WTC11 (cell line): ENCODE data around the gene CDCA5. TPM values are rescaled to one million over a fixed set of nuclear protein-coding genes. Genes with fewer than 3 reads are reported as not detected.

Source experiments
- ATAC-seq: fragments of 200-7000 bp; cut with Tn5 transposase; 2 replicates; pipeline ENCODE4 v1.10.0; 2021; ENCODE audit warnings: mild to moderate bottlenecking, moderate library complexity
- CTCF ChIA-PET: fragments of 300-600 bp; sonication (Branson Sonifier 250); formaldehyde crosslinking; loops from one replicate; lab custom pipeline; 2021; ENCODE audit warnings: antibody characterized with exemption; lab: Charles Lee
- POLR2A ChIA-PET: fragments of 350-600 bp; sonication (Branson Sonifier 250); formaldehyde crosslinking; loops from one replicate; lab custom pipeline; 2021; ENCODE audit warnings: antibody characterized with exemption; lab: Charles Lee
- DNase-seq: peaks from one replicate; pipeline ENCODE4 v3.0.0; 2021; ENCODE audit warnings: low spot score
- H3K27ac Mint-ChIP-seq: 2 replicates; pipeline ENCODE4 v1.8.0; 2021; ENCODE audit warnings: mixed read lengths
- H3K27me3 Mint-ChIP-seq: 2 replicates; pipeline ENCODE4 v1.8.0; 2021; ENCODE audit warnings: low read depth, mild to moderate bottlenecking, moderate library complexity, mixed read lengths
- H3K36me3 Mint-ChIP-seq: 2 replicates; pipeline ENCODE4 v1.8.0; 2021; ENCODE audit warnings: mixed read lengths
- H3K4me1 Mint-ChIP-seq: 2 replicates; pipeline ENCODE4 v1.8.0; 2022; ENCODE audit warnings: mixed read lengths
- H3K4me3 Mint-ChIP-seq: 2 replicates; pipeline ENCODE4 v1.8.0; 2021; ENCODE audit warnings: mild to moderate bottlenecking, moderate library complexity, mixed read lengths
- H3K9me3 Mint-ChIP-seq: 2 replicates; pipeline ENCODE4 v1.8.0; 2021; ENCODE audit warnings: mixed read lengths
- ATF1 ChIP-seq: sonication (generic); formaldehyde crosslinking; IDR thresholded peaks from 2 replicates; pipeline ENCODE4 v1.8.1; 2023; ENCODE audit warnings: mild to moderate bottlenecking, moderate library complexity, missing genetic modification reagents
- CREB1 ChIP-seq: sonication (generic); formaldehyde crosslinking; IDR thresholded peaks from 2 replicates; pipeline ENCODE4 v1.8.0; 2023; ENCODE audit warnings: mild to moderate bottlenecking, missing genetic modification reagents
- FOXK1 ChIP-seq: sonication (generic); formaldehyde crosslinking; IDR thresholded peaks from 2 replicates; pipeline ENCODE4 v1.8.0; 2022; ENCODE audit warnings: mild to moderate bottlenecking, moderate library complexity, missing genetic modification reagents
- IRF2 ChIP-seq: sonication (generic); formaldehyde crosslinking; IDR thresholded peaks from 2 replicates; pipeline ENCODE4 v1.8.0; 2022; ENCODE audit warnings: low read depth, missing genetic modification reagents, borderline replicate concordance
- KAT7 ChIP-seq: sonication (generic); formaldehyde crosslinking; IDR thresholded peaks from 2 replicates; pipeline ENCODE4 v1.8.1; 2023; ENCODE audit warnings: missing genetic modification reagents, mild to moderate bottlenecking, borderline replicate concordance
- MLX ChIP-seq: sonication (generic); formaldehyde crosslinking; IDR thresholded peaks from 2 replicates; pipeline ENCODE4 v1.8.1; 2023; ENCODE audit warnings: mild to moderate bottlenecking, missing genetic modification reagents, moderate library complexity
- MXD4 ChIP-seq: fragments of 250-450 bp; sonication (Bioruptor Pico); IDR thresholded peaks from 2 replicates; pipeline ENCODE4 v1.8.0; 2021; ENCODE audit warnings: mild to moderate bottlenecking, moderate library complexity, borderline replicate concordance
- NR1H2 ChIP-seq: sonication (generic); formaldehyde crosslinking; IDR thresholded peaks from 2 replicates; pipeline ENCODE4 v1.9.0; 2021; ENCODE audit warnings: mild to moderate bottlenecking, moderate library complexity, missing genetic modification reagents
- RELA ChIP-seq: sonication (generic); formaldehyde crosslinking; IDR thresholded peaks from 2 replicates; pipeline ENCODE4 v1.8.1; 2022; ENCODE audit warnings: missing genetic modification reagents, mild to moderate bottlenecking, borderline replicate concordance
- SP1 ChIP-seq: sonication (generic); formaldehyde crosslinking; conservative IDR thresholded peaks from 2 replicates; pipeline ENCODE4 v1.8.1; 2022; ENCODE audit warnings: missing genetic modification reagents
- STAT6 ChIP-seq: sonication (generic); formaldehyde crosslinking; conservative IDR thresholded peaks from 2 replicates; pipeline ENCODE4 v1.8.1; 2023; ENCODE audit warnings: mild to moderate bottlenecking, low read depth, missing genetic modification reagents, moderate library complexity
- TEAD4 ChIP-seq: sonication (generic); formaldehyde crosslinking; IDR thresholded peaks from 2 replicates; pipeline ENCODE4 v1.8.0; 2022; ENCODE audit warnings: mild to moderate bottlenecking, missing genetic modification reagents
- TP53 ChIP-seq: sonication (generic); formaldehyde crosslinking; IDR thresholded peaks from 2 replicates; pipeline ENCODE4 v1.8.1; 2023; ENCODE audit warnings: mild to moderate bottlenecking, missing genetic modification reagents
- ZNF121 ChIP-seq: sonication (generic); formaldehyde crosslinking; IDR thresholded peaks from 2 replicates; pipeline ENCODE4 v1.8.0; 2023; ENCODE audit warnings: missing genetic modification reagents
- ZNF138 ChIP-seq: sonication (generic); formaldehyde crosslinking; conservative IDR thresholded peaks from 2 replicates; pipeline ENCODE4 v1.8.1; 2022; ENCODE audit warnings: mild to moderate bottlenecking, moderate library complexity, missing genetic modification reagents
- ZNF263 ChIP-seq: sonication (generic); formaldehyde crosslinking; IDR thresholded peaks from 2 replicates; pipeline ENCODE4 v1.8.1; 2022; ENCODE audit warnings: low read depth, mild to moderate bottlenecking, moderate library complexity, missing genetic modification reagents
- ZNF396 ChIP-seq: fragments of 250-450 bp; sonication (Bioruptor Pico); IDR thresholded peaks from 2 replicates; pipeline ENCODE4 v1.8.0; 2021; ENCODE audit warnings: mild to moderate bottlenecking, moderate library complexity, borderline replicate concordance
- ZNF512 ChIP-seq: sonication (generic); formaldehyde crosslinking; IDR thresholded peaks from 2 replicates; pipeline ENCODE4 v1.8.1; 2022; ENCODE audit warnings: missing genetic modification reagents, borderline replicate concordance
- total RNA-seq: library from RNA; stranded (reverse); gene quantifications from 3 replicates; pipeline ENCODE4 v1.2.3, GENCODE V29; 2021
- TF ChIP-seq, protein P1 (sequence below): sonication (generic); formaldehyde crosslinking; IDR thresholded peaks from 2 replicates; pipeline ENCODE4 v1.8.0; 2022; ENCODE audit warnings: mild to moderate bottlenecking, missing genetic modification reagents
- TF ChIP-seq, protein P2 (sequence below): sonication (generic); formaldehyde crosslinking; IDR thresholded peaks from 2 replicates; pipeline ENCODE4 v1.8.0; 2023; ENCODE audit warnings: missing genetic modification reagents
- TF ChIP-seq, protein P3 (sequence below): sonication (generic); formaldehyde crosslinking; IDR thresholded peaks from 2 replicates; pipeline ENCODE4 v1.8.1; 2022; ENCODE audit warnings: low read depth, missing genetic modification reagents, borderline replicate concordance
- TF ChIP-seq, protein P4 (sequence below): sonication (generic); formaldehyde crosslinking; IDR thresholded peaks from 2 replicates; pipeline ENCODE4 v1.8.0; 2022; ENCODE audit warnings: mild to moderate bottlenecking, missing genetic modification reagents
- TF ChIP-seq, protein P5 (sequence below): sonication (generic); formaldehyde crosslinking; IDR thresholded peaks from 2 replicates; pipeline ENCODE4 v1.8.1; 2022; ENCODE audit warnings: mild to moderate bottlenecking, moderate library complexity, missing genetic modification reagents

CDCA5 gene
- total RNA-seq, 1 experiment from 2014 or later: 95.9 TPM

DNA sequence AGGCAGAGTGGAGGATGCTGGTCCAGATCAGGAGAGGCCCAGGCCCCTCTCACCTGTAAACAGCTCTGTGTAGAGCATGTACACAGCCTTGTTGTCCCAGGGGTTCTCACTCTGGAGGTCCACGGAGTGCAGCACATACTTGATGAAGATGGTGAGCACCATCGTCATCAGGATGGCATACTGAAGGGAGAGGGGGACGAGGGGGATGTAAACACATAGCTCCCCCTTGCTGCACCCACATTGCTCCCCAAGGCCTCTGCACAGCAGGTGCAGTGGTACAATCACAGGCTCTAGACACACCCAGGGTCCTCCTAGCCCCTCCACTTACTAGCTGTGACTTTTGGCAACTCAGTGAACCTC lies 47.6 kb upstream of the CDCA5 start:
- H3K4me3 Mint-ChIP-seq: no peak overlapping the region
- H3K36me3 Mint-ChIP-seq: peaks cover 24% of the 10 kb centered on the region
- ChIA-PET CTCF (interaction anchor here (2.0 to 3.1 kb wide), 2 partner anchors 14 to 50 kb away, joined by 12 to 13 read pairs; partner anchors contain the start of genes CAPN1 and ZNHIT2), POLR2A (interaction anchor here (0.5 to 1.8 kb wide), 2 partner anchors 9 to 131 kb away, joined by 6 to 7 read pairs; partner anchors contain the start of genes FAU and MRPL49)
- no peak overlapping the region for H3K27ac Mint-ChIP-seq
- no peaks in the 10 kb centered on the region for H3K27me3 Mint-ChIP-seq
- no peaks in the 10 kb centered on the region for H3K9me3 Mint-ChIP-seq
- peaks cover 18% of the 10 kb centered on the region for H3K4me1 Mint-ChIP-seq
- ATAC-seq (no peak), DNase-seq (no peak)
- TF ChIP-seq RELA (CRISPR knock-in tag) (no peak), MLX (CRISPR knock-in tag) (no peak), ZNF138 (CRISPR knock-in tag) (no peak), ZNF512 (CRISPR knock-in tag) (no peak), MXD4 (CRISPR knock-in tag) (no peak), NR1H2 (CRISPR knock-in tag) (no peak), FOXK1 (no peak), ATF1 (CRISPR knock-in tag) (no peak)
- TF ChIP-seq, protein P1, sequence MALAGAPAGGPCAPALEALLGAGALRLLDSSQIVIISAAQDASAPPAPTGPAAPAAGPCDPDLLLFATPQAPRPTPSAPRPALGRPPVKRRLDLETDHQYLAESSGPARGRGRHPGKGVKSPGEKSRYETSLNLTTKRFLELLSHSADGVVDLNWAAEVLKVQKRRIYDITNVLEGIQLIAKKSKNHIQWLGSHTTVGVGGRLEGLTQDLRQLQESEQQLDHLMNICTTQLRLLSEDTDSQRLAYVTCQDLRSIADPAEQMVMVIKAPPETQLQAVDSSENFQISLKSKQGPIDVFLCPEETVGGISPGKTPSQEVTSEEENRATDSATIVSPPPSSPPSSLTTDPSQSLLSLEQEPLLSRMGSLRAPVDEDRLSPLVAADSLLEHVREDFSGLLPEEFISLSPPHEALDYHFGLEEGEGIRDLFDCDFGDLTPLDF (CRISPR knock-in tag): no peak
- TF ChIP-seq, protein P2, sequence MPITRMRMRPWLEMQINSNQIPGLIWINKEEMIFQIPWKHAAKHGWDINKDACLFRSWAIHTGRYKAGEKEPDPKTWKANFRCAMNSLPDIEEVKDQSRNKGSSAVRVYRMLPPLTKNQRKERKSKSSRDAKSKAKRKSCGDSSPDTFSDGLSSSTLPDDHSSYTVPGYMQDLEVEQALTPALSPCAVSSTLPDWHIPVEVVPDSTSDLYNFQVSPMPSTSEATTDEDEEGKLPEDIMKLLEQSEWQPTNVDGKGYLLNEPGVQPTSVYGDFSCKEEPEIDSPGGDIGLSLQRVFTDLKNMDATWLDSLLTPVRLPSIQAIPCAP (CRISPR knock-in tag): no peak
- TF ChIP-seq, protein P3, sequence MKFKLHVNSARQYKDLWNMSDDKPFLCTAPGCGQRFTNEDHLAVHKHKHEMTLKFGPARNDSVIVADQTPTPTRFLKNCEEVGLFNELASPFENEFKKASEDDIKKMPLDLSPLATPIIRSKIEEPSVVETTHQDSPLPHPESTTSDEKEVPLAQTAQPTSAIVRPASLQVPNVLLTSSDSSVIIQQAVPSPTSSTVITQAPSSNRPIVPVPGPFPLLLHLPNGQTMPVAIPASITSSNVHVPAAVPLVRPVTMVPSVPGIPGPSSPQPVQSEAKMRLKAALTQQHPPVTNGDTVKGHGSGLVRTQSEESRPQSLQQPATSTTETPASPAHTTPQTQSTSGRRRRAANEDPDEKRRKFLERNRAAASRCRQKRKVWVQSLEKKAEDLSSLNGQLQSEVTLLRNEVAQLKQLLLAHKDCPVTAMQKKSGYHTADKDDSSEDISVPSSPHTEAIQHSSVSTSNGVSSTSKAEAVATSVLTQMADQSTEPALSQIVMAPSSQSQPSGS (CRISPR knock-in tag): no peak
- TF ChIP-seq, protein P4, sequence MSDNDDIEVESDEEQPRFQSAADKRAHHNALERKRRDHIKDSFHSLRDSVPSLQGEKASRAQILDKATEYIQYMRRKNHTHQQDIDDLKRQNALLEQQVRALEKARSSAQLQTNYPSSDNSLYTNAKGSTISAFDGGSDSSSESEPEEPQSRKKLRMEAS (CRISPR knock-in tag): no peak
- TF ChIP-seq, protein P5, sequence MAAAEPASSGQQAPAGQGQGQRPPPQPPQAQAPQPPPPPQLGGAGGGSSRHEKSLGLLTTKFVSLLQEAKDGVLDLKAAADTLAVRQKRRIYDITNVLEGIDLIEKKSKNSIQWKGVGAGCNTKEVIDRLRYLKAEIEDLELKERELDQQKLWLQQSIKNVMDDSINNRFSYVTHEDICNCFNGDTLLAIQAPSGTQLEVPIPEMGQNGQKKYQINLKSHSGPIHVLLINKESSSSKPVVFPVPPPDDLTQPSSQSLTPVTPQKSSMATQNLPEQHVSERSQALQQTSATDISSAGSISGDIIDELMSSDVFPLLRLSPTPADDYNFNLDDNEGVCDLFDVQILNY (CRISPR knock-in tag): no peak
- TF ChIP-seq, all 79 proteins: peak for 0

- ChIA-PET POLR2A (interaction anchor here (0.5 to 1.8 kb wide), 2 partner anchors 9 to 131 kb away, joined by 6 to 7 read pairs; partner anchors contain the start of genes FAU and MRPL49), CTCF (interaction anchor here (1.2 to 3.1 kb wide), 7 partner anchors 9 to 185 kb away, joined by 3 to 13 read pairs (median 4); partner anchors contain the start of genes CAPN1, FAU, MRPL49 and TM7SF2)
- Mint-ChIP-seq H3K4me1 (peaks cover 13% of the 10 kb centered on the region), H3K4me3 (no peak overlapping the region), H3K27me3 (no peaks in the 10 kb centered on the region), H3K36me3 (peaks cover 27% of the 10 kb centered on the region), H3K27ac (no peak overlapping the region), H3K9me3 (no peaks in the 10 kb centered on the region)
- TF ChIP-seq ATF1 (CRISPR knock-in tag): no peak
- no peak for TF ChIP-seq CREB1 (CRISPR knock-in tag)
- no peak for TF ChIP-seq TEAD4 (CRISPR knock-in tag)
- no peak for TF ChIP-seq ZNF138 (CRISPR knock-in tag)
- TF ChIP-seq TP53 (CRISPR knock-in tag): no peak
- TF ChIP-seq IRF2 (CRISPR knock-in tag): no peak
- no peak for TF ChIP-seq ZNF121 (CRISPR knock-in tag)
- no peak for TF ChIP-seq KAT7 (CRISPR knock-in tag)
- TF ChIP-seq ZNF263 (CRISPR knock-in tag): no peak
- TF ChIP-seq STAT6 (CRISPR knock-in tag): no peak
- TF ChIP-seq SP1 (CRISPR knock-in tag): no peak
- no peak for TF ChIP-seq ZNF396 (CRISPR knock-in tag)
- ATAC-seq (no peak), DNase-seq (no peak)
Observed at GRCh38 chr11:65130631-65131416, 47.0 kb upstream of the CDCA5 start.
